H1 (cell line): ENCODE measurements around the gene DRC3.

ENCODE experiments used
- POLR2A ChIP-seq, 2 experiments: IDR thresholded peaks; 1 replicate in 1 of 2; 2 replicates in 1 of 2; pipeline ENCODE4 v1.6.1; 2011; ENCODE audit warnings: low read depth in 2 of 2, low read length in 2 of 2, mild to moderate bottlenecking in 2 of 2; ENCODE audit errors: control extremely low read depth in 1 of 2
- TF ChIP-seq, protein P1 (sequence below), 3 experiments: IDR thresholded peaks; 1 replicate in 2 of 3; 2 replicates in 1 of 3; pipeline versions ENCODE4 v1.5.1 to v1.6.1; 2011; ENCODE audit warnings: low read length in 3 of 3, mild to moderate bottlenecking in 3 of 3, inconsistent platforms in 2 of 3, low read depth in 1 of 3, moderate library complexity in 1 of 3; ENCODE audit not compliant: insufficient read depth in 1 of 3; ENCODE audit errors: control extremely low read depth in 1 of 3

DNA sequence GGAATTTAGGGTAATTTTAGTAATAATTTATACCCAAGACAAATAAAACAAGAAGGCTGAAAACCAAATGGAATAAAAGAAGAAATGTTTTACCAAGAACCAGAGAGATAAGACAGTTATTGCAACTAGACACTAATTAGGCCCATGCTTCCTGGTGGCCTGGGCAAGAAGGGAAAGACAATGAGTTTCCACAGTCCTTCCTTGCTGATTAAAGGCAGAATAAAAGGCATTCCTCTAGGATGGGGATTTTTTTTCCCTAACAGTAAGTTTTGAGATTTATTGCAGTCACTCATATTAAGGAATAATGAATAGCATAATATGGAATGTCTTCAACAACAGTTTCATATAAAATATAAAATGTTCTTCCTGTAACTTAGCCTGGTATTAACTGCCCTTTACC is 42.0 kb upstream of the DRC3 start:
- no peak for TF ChIP-seq POLR2A (IDR thresholded peaks at IDR 0.05; ENCODE audit: control extremely low read depth in 1 of 2, low read depth in 2 of 2, low read length in 2 of 2)
- TF ChIP-seq, protein P1, sequence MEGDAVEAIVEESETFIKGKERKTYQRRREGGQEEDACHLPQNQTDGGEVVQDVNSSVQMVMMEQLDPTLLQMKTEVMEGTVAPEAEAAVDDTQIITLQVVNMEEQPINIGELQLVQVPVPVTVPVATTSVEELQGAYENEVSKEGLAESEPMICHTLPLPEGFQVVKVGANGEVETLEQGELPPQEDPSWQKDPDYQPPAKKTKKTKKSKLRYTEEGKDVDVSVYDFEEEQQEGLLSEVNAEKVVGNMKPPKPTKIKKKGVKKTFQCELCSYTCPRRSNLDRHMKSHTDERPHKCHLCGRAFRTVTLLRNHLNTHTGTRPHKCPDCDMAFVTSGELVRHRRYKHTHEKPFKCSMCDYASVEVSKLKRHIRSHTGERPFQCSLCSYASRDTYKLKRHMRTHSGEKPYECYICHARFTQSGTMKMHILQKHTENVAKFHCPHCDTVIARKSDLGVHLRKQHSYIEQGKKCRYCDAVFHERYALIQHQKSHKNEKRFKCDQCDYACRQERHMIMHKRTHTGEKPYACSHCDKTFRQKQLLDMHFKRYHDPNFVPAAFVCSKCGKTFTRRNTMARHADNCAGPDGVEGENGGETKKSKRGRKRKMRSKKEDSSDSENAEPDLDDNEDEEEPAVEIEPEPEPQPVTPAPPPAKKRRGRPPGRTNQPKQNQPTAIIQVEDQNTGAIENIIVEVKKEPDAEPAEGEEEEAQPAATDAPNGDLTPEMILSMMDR (IDR thresholded peaks at IDR 0.05; ENCODE audit: control extremely low read depth in 1 of 3, insufficient read depth in 1 of 3, low read depth in 1 of 3, low read length in 3 of 3) = no peak
